Astrocyte (in vitro differentiated cells and primary cell): ENCODE data around the gene OR51V1. TPM values are rescaled to one million over a fixed set of nuclear protein-coding genes. Genes with fewer than 3 reads are reported as not detected.

ENCODE experiments used
- DNase-seq: peaks from one replicate; pipeline ENCODE4 v3.0.0-alpha.2; 2010; ENCODE audit warnings: low read depth
- FAIRE-seq: peaks from 2 replicates; lab custom pipeline; 2011; peaks lifted over from hg19 to GRCh38; lab: Jason Lieb, UNC
- H2AFZ ChIP-seq: 2 replicates; pipeline ENCODE4 v1.6.0; 2012; ENCODE audit warnings: low read depth, low read length, inconsistent platforms
- H3K27ac ChIP-seq: 2 replicates; pipeline ENCODE4 v1.5.1; 2011; ENCODE audit warnings: low read depth, low read length, inconsistent platforms
- H3K27me3 ChIP-seq: 2 replicates; pipeline ENCODE4 v1.6.0; 2011; ENCODE audit warnings: low read length, inconsistent platforms; ENCODE audit not compliant: insufficient read depth
- H3K36me3 ChIP-seq: 2 replicates; pipeline ENCODE4 v1.5.1; 2011; ENCODE audit warnings: low read length, inconsistent platforms; ENCODE audit not compliant: insufficient read depth
- H3K4me1 ChIP-seq: 2 replicates; pipeline ENCODE4 v1.5.1; 2011; ENCODE audit warnings: low read length, inconsistent platforms; ENCODE audit not compliant: insufficient read depth
- H3K4me2 ChIP-seq: 2 replicates; pipeline ENCODE4 v1.6.0; 2012; ENCODE audit warnings: low read length, inconsistent platforms
- H3K4me3 ChIP-seq: 2 replicates; pipeline ENCODE4 v1.5.1; 2011; ENCODE audit warnings: low read depth, mild to moderate bottlenecking, low read length, inconsistent platforms; ENCODE audit not compliant: insufficient read depth
- H3K79me2 ChIP-seq: 2 replicates; pipeline ENCODE4 v1.6.0; 2012; ENCODE audit warnings: mild to moderate bottlenecking, low read length, inconsistent platforms; ENCODE audit not compliant: insufficient read depth
- H3K9ac ChIP-seq: 2 replicates; pipeline ENCODE4 v1.6.0; 2012; ENCODE audit warnings: mild to moderate bottlenecking, low read length, inconsistent platforms
- H3K9me3 ChIP-seq: 2 replicates; pipeline ENCODE4 v1.5.1; 2012; ENCODE audit warnings: low read depth, mild to moderate bottlenecking, low read length, inconsistent platforms; ENCODE audit not compliant: insufficient read depth
- H4K20me1 ChIP-seq: 2 replicates; pipeline ENCODE4 v1.6.0; 2012; ENCODE audit warnings: low read length, inconsistent platforms; ENCODE audit not compliant: insufficient read depth
- H3K27ac Mint-ChIP-seq: one replicate; pipeline ENCODE4 v1.8.0; 2021; ENCODE audit warnings: mild to moderate bottlenecking, mixed read lengths; ENCODE audit not compliant: unreplicated experiment
- H3K27me3 Mint-ChIP-seq: one replicate; pipeline ENCODE4 v1.8.0; 2021; ENCODE audit warnings: low read depth, mixed read lengths; ENCODE audit not compliant: unreplicated experiment
- H3K36me3 Mint-ChIP-seq: one replicate; pipeline ENCODE4 v1.8.0; 2021; ENCODE audit warnings: low read depth, mixed read lengths; ENCODE audit not compliant: unreplicated experiment
- H3K4me1 Mint-ChIP-seq: one replicate; pipeline ENCODE4 v1.8.0; 2021; ENCODE audit warnings: low read depth, mixed read lengths; ENCODE audit not compliant: unreplicated experiment
- H3K4me3 Mint-ChIP-seq: one replicate; pipeline ENCODE4 v1.8.0; 2021; ENCODE audit warnings: mild to moderate bottlenecking, moderate library complexity, mixed read lengths; ENCODE audit not compliant: unreplicated experiment
- H3K9me3 Mint-ChIP-seq: one replicate; pipeline ENCODE4 v1.8.0; 2021; ENCODE audit warnings: mild to moderate bottlenecking, mixed read lengths; ENCODE audit not compliant: unreplicated experiment
- EZH2 ChIP-seq: IDR thresholded peaks from 2 replicates; pipeline ENCODE4 v1.6.1; 2012; ENCODE audit warnings: mild to moderate bottlenecking, low read length, inconsistent platforms; ENCODE audit not compliant: insufficient read depth
- total RNA-seq: library from RNA; stranded (reverse); gene quantifications from 2 replicates; pipeline ENCODE4 v1.2.1, GENCODE V29; 2021
- TF ChIP-seq, protein P1 (sequence below): IDR thresholded peaks from 2 replicates; pipeline ENCODE4 v1.5.1; 2011; ENCODE audit warnings: low read depth, mild to moderate bottlenecking, inconsistent platforms, low read length, moderate library complexity; ENCODE audit not compliant: insufficient read depth

Gene OR51V1
- total RNA-seq, 1 donor from 2014 or later, result not detected

DNA sequence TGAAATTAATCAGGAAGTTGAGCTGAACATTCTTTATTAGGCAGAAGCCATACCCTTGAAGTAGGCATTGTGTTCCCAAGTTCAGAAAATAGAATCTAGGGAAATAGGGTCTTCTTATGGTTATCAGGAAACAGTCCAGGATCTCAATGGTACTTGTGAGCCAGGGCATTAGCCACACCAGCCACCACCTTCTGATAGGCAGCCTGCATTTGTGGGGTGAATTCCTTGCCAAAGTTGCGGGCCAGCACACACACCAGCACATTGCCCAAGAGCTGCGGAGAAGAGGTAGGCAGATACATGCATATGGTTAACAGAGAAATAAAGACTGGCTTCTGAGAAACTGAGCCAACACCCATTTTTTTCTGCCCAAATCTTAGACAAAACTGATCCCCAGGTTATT, 32.3 kb upstream of the OR51V1 start:
- no peaks in the 10 kb centered on the region for H3K36me3 Mint-ChIP-seq
- Histone ChIP-seq H3K4me3 (no peak overlapping the region), H3K9ac (no peak overlapping the region), H3K79me2 (no peaks in the 10 kb centered on the region), H3K4me2 (no peak overlapping the region), H3K9me3 (no peaks in the 10 kb centered on the region), H4K20me1 (no peaks in the 10 kb centered on the region), H3K27ac (no peak overlapping the region), H3K4me1 (no peaks in the 10 kb centered on the region), H3K36me3 (no peaks in the 10 kb centered on the region), H2AFZ (no peak overlapping the region), H3K27me3 (no peaks in the 10 kb centered on the region)
- FAIRE-seq (no peak), DNase-seq (no peak)
- TF ChIP-seq, protein P1, sequence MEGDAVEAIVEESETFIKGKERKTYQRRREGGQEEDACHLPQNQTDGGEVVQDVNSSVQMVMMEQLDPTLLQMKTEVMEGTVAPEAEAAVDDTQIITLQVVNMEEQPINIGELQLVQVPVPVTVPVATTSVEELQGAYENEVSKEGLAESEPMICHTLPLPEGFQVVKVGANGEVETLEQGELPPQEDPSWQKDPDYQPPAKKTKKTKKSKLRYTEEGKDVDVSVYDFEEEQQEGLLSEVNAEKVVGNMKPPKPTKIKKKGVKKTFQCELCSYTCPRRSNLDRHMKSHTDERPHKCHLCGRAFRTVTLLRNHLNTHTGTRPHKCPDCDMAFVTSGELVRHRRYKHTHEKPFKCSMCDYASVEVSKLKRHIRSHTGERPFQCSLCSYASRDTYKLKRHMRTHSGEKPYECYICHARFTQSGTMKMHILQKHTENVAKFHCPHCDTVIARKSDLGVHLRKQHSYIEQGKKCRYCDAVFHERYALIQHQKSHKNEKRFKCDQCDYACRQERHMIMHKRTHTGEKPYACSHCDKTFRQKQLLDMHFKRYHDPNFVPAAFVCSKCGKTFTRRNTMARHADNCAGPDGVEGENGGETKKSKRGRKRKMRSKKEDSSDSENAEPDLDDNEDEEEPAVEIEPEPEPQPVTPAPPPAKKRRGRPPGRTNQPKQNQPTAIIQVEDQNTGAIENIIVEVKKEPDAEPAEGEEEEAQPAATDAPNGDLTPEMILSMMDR, result no peak
- no peak for TF ChIP-seq EZH2
- peaks cover 1% of the 10 kb centered on the region for H3K27me3 Mint-ChIP-seq
- H3K27ac Mint-ChIP-seq, result no peak overlapping the region
- peaks cover 6% of the 10 kb centered on the region for H3K4me1 Mint-ChIP-seq
- H3K4me3 Mint-ChIP-seq, result no peak overlapping the region
- H3K9me3 Mint-ChIP-seq, result no peaks in the 10 kb centered on the region

DNA sequence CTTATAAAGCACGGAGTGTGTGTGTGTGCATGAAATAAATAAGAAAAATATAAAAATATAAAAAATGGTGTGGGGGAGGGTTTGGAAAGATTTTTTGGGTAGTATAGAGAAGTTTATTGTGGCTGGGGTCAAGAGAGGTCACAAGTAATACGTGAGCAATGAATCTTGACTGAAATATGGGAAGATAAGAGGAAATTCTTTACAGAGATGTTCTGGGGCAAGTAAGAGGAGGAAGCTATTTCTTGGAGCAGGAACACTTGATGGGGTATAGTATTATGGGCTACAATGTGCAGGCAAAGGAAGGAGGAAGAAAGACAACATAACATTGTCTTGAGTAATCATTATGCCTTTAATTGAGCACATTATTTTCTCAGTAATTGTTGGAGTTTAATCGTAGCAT, 31.7 kb upstream of the OR51V1 start:
- DNase-seq (no peak), FAIRE-seq (no peak)
- Histone ChIP-seq H3K9me3 (no peaks in the 10 kb centered on the region), H3K36me3 (no peaks in the 10 kb centered on the region), H2AFZ (no peak overlapping the region), H3K4me1 (no peaks in the 10 kb centered on the region), H3K27me3 (no peaks in the 10 kb centered on the region), H3K9ac (no peak overlapping the region), H3K79me2 (no peaks in the 10 kb centered on the region), H3K27ac (no peak overlapping the region), H4K20me1 (no peaks in the 10 kb centered on the region), H3K4me2 (no peak overlapping the region), H3K4me3 (no peak overlapping the region)
- Mint-ChIP-seq H3K27me3 (peaks cover 1% of the 10 kb centered on the region), H3K4me3 (no peak overlapping the region), H3K4me1 (peaks cover 6% of the 10 kb centered on the region), H3K36me3 (no peaks in the 10 kb centered on the region), H3K9me3 (no peaks in the 10 kb centered on the region), H3K27ac (no peak overlapping the region)
- TF ChIP-seq EZH2, result no peak
- TF ChIP-seq, protein P1, result no peak

DNA sequence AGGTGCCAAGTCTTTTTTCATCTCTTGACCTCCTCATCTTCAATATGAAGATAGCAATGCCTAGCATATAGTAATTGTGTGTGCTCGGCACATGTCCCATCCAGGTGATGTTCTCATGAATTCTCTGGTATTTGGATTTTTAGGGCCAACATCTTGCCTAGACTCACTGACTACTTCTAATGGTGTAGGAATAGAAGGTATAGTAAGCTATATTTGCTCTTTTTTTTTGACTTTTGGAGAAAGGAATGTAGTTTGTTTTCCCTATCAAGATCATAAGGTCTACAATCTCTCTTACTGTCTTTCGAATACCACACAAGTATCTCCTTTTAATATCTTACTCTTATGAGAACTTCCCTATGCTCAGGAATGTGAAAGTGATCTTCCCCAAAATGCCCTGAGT, 30.6 kb upstream of the OR51V1 start:
- FAIRE-seq (no peak), DNase-seq (no peak)
- Histone ChIP-seq H3K27me3 (no peaks in the 10 kb centered on the region), H3K27ac (no peak overlapping the region), H2AFZ (no peak overlapping the region), H4K20me1 (no peaks in the 10 kb centered on the region), H3K9ac (no peak overlapping the region), H3K4me1 (no peaks in the 10 kb centered on the region), H3K36me3 (no peaks in the 10 kb centered on the region), H3K4me2 (no peak overlapping the region), H3K79me2 (no peaks in the 10 kb centered on the region), H3K4me3 (no peak overlapping the region), H3K9me3 (no peaks in the 10 kb centered on the region)
- no peak overlapping the region for H3K4me3 Mint-ChIP-seq
- H3K4me1 Mint-ChIP-seq, result peaks cover 6% of the 10 kb centered on the region
- H3K36me3 Mint-ChIP-seq, result no peaks in the 10 kb centered on the region
- TF ChIP-seq EZH2, result no peak
- TF ChIP-seq, protein P1, result no peak
- H3K9me3 Mint-ChIP-seq, result no peaks in the 10 kb centered on the region
- H3K27me3 Mint-ChIP-seq, result peaks cover 1% of the 10 kb centered on the region
- no peak overlapping the region for H3K27ac Mint-ChIP-seq
